ENCODE results near the gene PPP6R2.

PPP6R2 gene

DNA sequence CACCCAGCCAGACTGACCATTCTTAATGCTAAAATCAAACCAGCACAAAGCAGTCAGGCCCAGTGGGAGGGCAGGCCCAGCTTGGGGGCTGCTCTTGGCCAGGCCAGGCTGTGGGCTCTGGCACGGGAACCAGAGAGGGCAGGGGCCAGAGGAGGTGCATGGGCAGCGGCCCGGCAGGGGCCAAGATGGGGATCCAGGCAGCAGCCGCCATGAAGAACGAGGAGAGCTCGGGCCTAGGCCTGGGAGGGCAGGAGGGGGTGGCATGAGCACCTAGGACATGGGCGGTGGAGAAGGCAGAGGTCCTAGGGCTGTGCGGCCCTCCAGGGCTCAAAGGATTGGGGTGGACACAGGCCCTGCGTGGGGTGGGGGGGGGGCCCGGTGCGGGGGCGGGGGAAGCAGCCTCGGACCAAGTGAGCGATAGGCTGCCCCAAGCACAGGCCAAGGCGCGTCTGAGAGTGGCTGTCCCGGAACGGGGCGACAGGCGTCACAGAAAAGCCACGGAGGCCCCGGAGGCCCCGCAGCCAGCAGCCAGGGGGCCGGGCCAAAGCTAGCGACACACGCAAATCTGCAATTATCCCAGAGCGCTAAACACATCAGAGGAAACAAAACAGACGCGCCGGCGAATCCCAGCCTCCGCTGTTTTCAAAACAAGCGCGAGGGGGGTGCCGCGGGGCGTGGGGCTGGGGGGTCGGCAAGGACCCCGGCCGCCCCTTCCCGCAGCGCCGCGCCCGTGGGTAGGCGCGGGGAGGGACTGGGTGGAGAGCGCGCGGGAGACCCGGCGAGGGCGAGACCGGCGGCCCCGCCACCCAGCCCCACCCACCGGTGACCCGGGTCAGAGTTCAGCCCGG, 44.0 kb upstream of the PPP6R2 start:
- FAIRE-seq: no peak
- TF ChIP-seq TAF1 (IDR thresholded peaks at IDR 0.05; ENCODE audit: low read depth, low read length) (no peak), POU2F2 (IDR thresholded peaks at IDR 0.05; ENCODE audit: low read depth, low read length) (no peak), PAX5 (IDR thresholded peaks at IDR 0.05; ENCODE audit: insufficient read depth, low read length, severe bottlenecking) (no peak), POLR2AphosphoS5 (IDR thresholded peaks at IDR 0.05; ENCODE audit: low read depth, low read length) (no peak), SPI1 (IDR thresholded peaks at IDR 0.05; ENCODE audit: low read depth, low read length) (no peak), POLR2A (IDR thresholded peaks at IDR 0.05; ENCODE audit: low read depth, low read length) (no peak)
- DNase-seq (ENCODE audit: insufficient read length, low spot score): no peak

- FAIRE-seq (no peak), DNase-seq (ENCODE audit: insufficient read length, low spot score) (no peak)
- no peak for TF ChIP-seq SPI1 (IDR thresholded peaks at IDR 0.05; ENCODE audit: low read depth, low read length)
- no peak for TF ChIP-seq TAF1 (IDR thresholded peaks at IDR 0.05; ENCODE audit: low read depth, low read length)
- TF ChIP-seq POU2F2 (IDR thresholded peaks at IDR 0.05; ENCODE audit: low read depth, low read length): no peak
- no peak for TF ChIP-seq PAX5 (IDR thresholded peaks at IDR 0.05; ENCODE audit: insufficient read depth, low read length, severe bottlenecking)
- TF ChIP-seq POLR2AphosphoS5 (IDR thresholded peaks at IDR 0.05; ENCODE audit: low read depth, low read length): no peak
- no peak for TF ChIP-seq POLR2A (IDR thresholded peaks at IDR 0.05; ENCODE audit: low read depth, low read length)
These were observed 43.1 kb upstream of the PPP6R2 start for GRCh38 chr22:50299785-50300619.

DNA sequence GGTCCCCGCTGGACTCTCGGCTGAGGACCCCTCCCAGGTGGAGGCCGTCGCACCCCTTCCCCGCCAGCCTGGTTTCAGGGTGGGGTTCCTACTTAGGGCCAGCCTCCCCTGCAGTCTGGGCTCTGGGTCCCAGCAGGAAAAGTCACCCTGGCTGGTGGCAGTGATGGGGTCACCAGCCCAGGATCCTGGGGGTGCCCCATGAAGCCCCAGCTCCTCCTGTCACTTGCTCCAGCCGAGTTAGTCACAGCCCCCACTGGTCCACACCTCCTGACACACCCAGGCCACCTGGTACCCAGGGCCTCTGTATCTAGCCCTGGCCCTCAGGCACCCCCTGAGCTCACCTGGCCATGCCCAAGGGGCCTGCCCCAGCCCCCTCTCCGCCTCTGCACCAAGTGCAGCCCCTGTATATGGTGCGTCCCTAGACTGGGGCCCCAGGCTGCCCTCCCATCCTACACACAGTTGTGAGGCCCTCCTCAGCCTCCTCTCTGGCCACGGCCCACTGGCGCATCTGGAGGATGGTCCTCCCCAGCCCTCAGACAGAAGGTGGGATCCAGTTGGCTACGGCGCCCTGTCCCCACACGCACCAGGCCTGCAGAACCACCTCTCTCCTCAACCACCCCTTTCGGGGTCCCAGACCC, 42.4 kb upstream of the PPP6R2 start:
- FAIRE-seq: no peak
- DNase-seq (ENCODE audit: insufficient read length, low spot score): no peak
- TF ChIP-seq PAX5 (IDR thresholded peaks at IDR 0.05; ENCODE audit: insufficient read depth, low read length, severe bottlenecking) (no peak), SPI1 (IDR thresholded peaks at IDR 0.05; ENCODE audit: low read depth, low read length) (no peak), POLR2A (IDR thresholded peaks at IDR 0.05; ENCODE audit: low read depth, low read length) (no peak), POLR2AphosphoS5 (IDR thresholded peaks at IDR 0.05; ENCODE audit: low read depth, low read length) (no peak), TAF1 (IDR thresholded peaks at IDR 0.05; ENCODE audit: low read depth, low read length) (no peak)

GRCh38 chr22:50301581-50301991, 41.5 kb upstream of the PPP6R2 start:
- peak; percentile 31 for FAIRE-seq
- TF ChIP-seq SPI1 (IDR thresholded peaks at IDR 0.05; ENCODE audit: low read depth, low read length): no peak
- no peak for TF ChIP-seq POU2F2 (IDR thresholded peaks at IDR 0.05; ENCODE audit: low read depth, low read length)
- no peak for TF ChIP-seq PAX5 (IDR thresholded peaks at IDR 0.05; ENCODE audit: insufficient read depth, low read length, severe bottlenecking)
- no peak for TF ChIP-seq POLR2AphosphoS5 (IDR thresholded peaks at IDR 0.05; ENCODE audit: low read depth, low read length)
- no peak for TF ChIP-seq TAF1 (IDR thresholded peaks at IDR 0.05; ENCODE audit: low read depth, low read length)
- no peak for TF ChIP-seq POLR2A (IDR thresholded peaks at IDR 0.05; ENCODE audit: low read depth, low read length)
- no peak for DNase-seq (ENCODE audit: insufficient read length, low spot score)

GRCh38 chr22:50302041-50302541, 41.0 kb upstream of the PPP6R2 start:
- DNase-seq (ENCODE audit: insufficient read length, low spot score) (no peak), FAIRE-seq (no peak)
- no peak for TF ChIP-seq SPI1 (IDR thresholded peaks at IDR 0.05; ENCODE audit: low read depth, low read length)

GRCh38 chr22:50302564-50302963, 40.6 kb upstream of the PPP6R2 start:
- DNase-seq (ENCODE audit: insufficient read length, low spot score): no peak
- TF ChIP-seq TAF1 (IDR thresholded peaks at IDR 0.05; ENCODE audit: low read depth, low read length) (no peak), POU2F2 (IDR thresholded peaks at IDR 0.05; ENCODE audit: low read depth, low read length) (no peak)
- no peak for FAIRE-seq

DNA sequence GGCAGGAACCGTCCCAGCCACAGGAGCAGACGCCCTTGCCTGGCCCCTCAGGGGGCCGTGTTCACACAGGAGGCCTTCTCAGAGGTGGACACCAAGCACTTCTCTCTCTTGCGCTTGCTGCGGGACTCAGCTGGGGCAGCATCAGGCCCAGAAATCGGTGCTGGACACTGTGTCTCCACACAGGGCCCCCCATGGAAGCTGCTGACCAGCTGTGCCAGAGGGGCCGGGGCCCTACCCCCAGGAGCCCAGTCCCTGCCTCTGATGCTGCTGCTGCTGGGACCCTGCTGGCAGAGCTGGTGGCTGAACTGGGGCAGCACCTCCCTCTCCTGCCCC, 39.6 kb upstream of the PPP6R2 start:
- no peak for FAIRE-seq
- no peak for DNase-seq (ENCODE audit: insufficient read length, low spot score)
- TF ChIP-seq TAF1 (IDR thresholded peaks at IDR 0.05; ENCODE audit: low read depth, low read length): no peak
- TF ChIP-seq POU2F2 (IDR thresholded peaks at IDR 0.05; ENCODE audit: low read depth, low read length): no peak
- no peak for TF ChIP-seq PAX5 (IDR thresholded peaks at IDR 0.05; ENCODE audit: insufficient read depth, low read length, severe bottlenecking)
- TF ChIP-seq POLR2A (IDR thresholded peaks at IDR 0.05; ENCODE audit: low read depth, low read length): no peak
- TF ChIP-seq SPI1 (IDR thresholded peaks at IDR 0.05; ENCODE audit: low read depth, low read length): no peak
- TF ChIP-seq POLR2AphosphoS5 (IDR thresholded peaks at IDR 0.05; ENCODE audit: low read depth, low read length): no peak

- TF ChIP-seq PAX5 (IDR thresholded peaks at IDR 0.05; ENCODE audit: insufficient read depth, low read length, severe bottlenecking): no peak
- no peak for TF ChIP-seq POU2F2 (IDR thresholded peaks at IDR 0.05; ENCODE audit: low read depth, low read length)
- no peak for DNase-seq (ENCODE audit: insufficient read length, low spot score)
- peak; percentile 87 for FAIRE-seq
These were observed 39.1 kb upstream of the PPP6R2 start for GRCh38 chr22:50303848-50304527.

Measured in GM12891 (cell line).